ENCODE data around the gene PRG3.

The PRG3 gene

GRCh38 chr11:57335343-57336110, 45.4 kb downstream of the PRG3 start, which contains the start of gene SSRP1:
Gene SSRP1 (minus strand): TSS chr11:57335892. CDS start chr11:57335121, 771 bp downstream.
- peak; percentile 84 for DNase-seq

DNA sequence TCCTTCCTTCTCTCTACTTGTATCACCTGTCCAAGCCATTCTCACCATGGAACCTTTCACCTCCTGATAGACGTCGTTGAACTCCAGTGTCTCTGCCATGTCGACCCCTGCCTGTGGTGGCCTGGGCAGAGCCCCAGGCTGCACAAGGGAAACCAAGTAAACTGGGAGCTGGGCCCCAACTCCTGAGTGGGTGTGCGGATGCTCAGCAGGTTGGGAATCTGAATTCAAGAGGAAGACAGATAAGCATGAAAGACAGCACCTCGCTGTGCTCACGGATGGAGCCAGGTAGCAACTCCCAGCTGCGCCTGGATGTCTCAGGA, 46.0 kb downstream of the PRG3 start:
- no peak for DNase-seq

GRCh38 chr11:57332694-57333440, 48.1 kb downstream of the PRG3 start:
- no peak for DNase-seq

- DNase-seq, result no peak
These were observed 49.2 kb downstream of the PRG3 start for GRCh38 chr11:57331720-57332119.

GRCh38 chr11:57330029-57330428, 50.9 kb downstream of the PRG3 start:
- DNase-seq, result no peak

DNA sequence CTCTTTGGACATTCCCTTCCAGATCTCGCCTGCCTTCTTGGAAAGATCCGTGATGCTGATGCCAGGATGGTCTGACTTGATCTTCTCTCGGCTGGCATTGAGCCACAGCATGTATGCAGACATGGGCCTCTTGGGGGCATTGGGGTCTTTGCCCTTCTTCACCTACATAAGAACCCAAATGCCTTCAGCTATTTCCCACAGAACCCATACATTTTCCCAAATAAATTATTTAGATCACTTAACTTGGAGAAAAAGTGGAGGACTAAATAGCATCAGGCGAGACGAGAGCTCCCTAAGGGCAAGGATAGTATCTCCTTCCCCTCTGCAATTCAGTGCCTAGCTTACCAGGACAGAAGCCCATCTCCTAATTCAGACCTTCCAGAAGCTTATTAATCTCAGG, 53.2 kb downstream of the PRG3 start:
- no peak for DNase-seq

All from activated gamma-delta T cell treated with Interleukin-2 at 50 U/mL for 16 hours (primary cell).